HG02938 (cell line): Measurements from ENCODE around the gene RUNDC1.

Experiments
- ATAC-seq: cut with Tn5 transposase; IDR thresholded peaks from one replicate; pipeline ENCODE4 v1.9.1; 2021; ENCODE audit warnings: mild to moderate bottlenecking, moderate library complexity; ENCODE audit not compliant: unreplicated experiment

The RUNDC1 gene

DNA sequence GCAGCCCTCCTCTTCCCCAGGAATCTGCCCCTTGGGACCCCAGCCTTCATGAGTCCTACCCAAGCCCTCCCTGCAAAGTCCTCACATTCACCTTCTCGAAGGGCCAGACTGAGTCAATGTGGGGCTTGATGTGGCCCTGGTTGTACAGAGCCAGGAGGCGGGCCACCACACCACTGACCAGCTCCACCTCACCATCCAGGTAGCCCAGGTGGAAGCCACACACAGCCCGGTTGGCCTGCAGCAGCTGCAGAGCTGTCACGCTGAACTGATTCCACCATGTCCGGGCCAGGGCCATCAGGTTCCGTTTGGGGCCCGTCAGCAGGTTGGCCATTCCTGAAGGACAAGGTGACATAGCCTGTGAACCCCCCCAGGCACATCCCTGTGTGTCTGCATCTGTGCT lies 35.9 kb downstream of the RUNDC1 start:
- ATAC-seq = no peak

DNA sequence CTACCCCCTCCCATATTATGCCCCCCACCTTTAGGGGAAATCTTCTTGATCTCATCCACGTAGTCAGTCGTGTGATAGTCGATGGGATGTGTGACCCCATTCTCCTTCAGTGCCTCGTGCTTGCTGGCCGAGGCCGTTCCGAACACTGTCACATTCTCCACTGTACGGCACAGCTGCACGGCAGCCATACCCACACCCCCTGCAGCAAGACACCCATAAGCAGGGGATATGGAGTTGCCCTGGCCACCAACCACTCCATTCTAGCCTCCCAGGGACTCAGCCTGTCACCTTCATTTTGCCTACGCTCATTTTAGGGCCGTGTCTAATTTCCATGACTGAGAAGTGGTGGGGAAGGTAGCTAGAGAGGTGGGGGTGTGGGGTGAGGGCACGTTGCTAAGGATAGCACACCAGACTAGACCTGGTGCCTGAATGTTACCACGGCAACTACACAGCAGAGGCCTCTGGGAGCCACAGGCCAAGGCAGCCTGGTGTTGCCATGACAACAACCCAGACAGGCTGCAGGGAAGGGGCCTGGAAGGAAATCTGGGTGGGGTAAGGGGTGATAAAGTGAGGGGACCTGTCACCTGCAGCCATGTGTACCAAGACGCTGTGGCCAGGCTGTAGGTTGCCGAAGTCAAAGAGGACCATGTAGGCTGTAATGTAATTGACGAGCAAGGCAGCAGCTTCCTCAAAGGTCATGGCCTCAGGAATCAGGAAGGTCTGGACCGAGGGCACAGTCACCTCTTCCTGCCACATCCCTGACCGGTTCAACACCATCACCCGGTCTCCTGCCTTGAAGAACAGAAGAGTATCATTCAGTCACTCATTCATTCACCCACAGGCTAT lies 37.9 kb downstream of the RUNDC1 start:
- no peak for ATAC-seq

DNA sequence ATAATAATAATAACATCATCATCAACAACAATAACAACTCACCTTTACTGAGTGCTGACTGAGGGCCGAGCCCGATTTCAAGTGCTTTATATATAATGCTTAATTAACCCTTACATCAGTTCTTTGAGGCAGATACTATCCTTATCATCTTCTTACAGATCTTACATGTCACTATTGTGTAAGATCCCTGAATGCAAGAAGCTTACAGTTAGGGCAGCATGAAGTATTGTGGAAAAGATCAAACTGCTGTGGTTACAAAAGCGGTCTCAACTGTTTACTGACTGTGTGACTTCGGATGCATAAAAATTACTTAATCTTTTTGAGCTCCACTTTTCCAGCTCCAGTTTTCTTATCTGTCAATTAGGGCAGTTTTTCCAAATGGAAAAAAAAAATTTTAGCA lies 38.6 kb downstream of the RUNDC1 start:
- ATAC-seq = no peak

DNA sequence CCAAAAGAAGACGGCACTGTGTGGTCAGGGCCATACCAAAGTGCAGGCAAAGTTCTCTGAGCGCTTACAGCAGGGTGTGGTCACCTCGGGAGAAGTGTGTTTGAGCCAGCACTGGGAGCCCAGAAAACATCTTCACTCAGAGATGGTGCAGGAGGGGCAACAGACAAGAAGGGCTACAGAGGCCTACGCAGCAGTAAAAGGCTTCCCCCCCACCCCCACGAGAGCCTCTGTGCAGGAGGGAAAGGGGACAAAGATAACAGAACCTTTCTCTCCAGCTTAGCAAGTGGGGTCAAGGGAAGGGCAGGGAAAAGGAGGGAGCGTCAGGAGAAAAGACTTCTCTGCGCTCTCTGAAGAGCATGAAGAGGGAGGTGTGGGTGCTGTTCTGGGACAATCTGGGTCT lies 39.1 kb downstream of the RUNDC1 start:
- no peak for ATAC-seq

DNA sequence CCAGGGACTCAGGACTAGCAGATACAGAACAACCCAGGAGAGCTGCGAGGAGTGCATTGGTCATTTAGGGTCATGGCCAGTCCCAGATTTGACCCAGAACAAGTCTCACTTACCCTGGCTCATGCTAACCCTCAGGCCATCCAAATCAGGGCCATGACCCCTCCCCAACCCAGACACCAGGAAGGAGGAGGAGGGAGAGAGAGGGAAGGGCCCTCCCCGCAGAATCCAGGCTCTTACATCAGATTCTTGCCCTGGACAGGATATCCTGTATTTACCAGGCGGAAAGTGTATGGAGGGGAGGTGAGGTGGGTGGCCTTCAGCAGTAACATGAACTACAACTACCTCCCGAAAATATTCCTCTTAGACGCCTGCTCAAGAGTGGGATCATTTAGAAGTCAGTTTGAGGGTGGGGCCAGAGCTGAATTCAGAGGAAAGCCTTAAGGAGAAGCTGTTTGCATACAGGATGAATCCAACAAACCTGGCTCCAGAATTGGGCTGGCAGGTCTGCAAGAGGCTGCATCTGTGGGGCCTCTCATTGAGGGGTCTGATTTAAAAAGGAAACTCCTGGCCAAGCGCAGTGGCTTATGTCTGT lies 39.8 kb downstream of the RUNDC1 start:
- ATAC-seq = no peak

DNA sequence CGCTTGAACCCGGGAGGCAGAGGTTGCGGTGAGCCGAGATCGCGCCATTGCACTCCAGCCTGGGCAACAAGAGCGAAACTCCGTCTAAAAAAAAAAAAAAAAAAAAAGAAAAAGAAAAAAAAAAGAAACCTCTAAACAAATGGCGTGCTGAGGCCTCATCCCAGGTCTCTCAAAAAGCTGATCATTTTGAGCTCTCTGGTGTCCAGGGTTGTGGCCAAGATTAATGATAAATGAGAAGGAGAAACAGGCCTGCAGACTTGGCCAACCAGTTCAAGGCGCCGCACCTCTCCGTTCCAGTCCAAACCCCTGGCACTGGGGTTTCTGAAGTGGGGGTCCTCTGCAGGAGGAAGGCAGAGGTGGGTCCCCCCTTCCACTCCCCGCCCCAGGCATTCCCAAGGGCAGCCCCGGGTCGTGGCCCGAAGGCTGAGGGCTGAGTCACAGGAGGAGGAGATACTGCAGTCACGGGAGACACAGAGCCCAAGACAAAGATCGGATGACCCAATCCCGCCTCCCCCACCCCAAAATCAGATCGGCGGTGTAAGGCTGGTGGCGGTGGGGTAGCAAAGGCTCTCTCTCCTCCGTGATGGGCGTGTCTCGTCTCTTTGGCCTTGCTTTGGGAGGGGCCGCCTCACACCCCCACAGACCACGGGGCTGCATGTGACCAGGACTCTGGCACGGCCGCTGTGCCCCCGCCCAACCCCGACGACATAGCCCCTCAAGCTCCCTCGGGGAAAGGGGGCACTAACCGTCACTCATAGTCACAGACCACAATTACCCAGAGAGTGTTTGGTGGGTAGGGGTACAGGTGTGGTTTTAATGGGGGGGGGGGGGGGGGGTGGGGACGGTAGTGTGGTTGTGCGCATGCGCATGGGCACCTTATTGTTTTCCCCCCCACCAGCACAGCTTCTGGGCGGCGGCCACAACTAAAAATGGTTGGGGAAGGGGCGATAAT lies 40.7 kb downstream of the RUNDC1 start:
- no peak for ATAC-seq

DNA sequence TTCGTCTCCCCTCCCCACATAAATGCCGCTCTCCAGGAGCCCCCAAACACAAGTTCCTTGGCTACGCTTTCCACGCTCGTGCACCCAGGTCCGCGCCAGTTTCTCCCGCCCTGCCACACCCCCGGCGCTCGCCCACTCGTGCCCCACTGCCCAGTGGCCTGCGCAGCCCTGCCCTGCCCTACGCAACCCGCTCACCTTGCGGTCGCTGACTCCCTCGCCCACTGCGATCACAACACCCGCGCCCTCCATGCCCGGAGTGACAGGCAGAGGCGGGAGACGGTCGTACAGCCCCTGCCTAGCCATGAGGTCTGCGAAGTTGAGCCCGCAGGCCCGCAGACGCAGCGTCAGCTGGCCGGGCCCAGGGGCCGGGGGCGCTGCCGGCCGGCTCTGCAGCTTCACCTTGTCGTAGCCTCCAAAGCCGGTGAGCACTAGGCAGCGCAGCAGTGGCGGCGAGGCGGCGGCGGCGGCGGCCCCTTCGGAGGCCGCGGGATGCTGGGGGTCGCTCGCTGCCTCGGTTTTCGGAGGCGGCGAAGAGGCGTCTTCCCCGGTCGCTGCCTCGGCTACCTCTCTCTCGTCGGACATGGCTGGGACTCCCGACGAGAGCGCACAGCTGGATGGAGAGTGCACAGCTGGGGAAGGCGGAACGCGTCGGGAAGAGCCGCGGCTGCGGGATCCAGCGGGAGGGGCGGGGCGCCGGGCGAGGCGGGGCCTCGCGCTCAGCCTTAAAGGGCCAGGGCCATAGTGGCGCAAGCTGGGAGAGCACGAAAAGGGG lies 41.6 kb downstream of the RUNDC1 start, which contains the start of gene VAT1:
TSS of gene VAT1 (minus strand) at position 645 of the 772 bp plus-strand sequence. CDS start at position 582, 63 bp downstream.
- no peak for ATAC-seq

DNA sequence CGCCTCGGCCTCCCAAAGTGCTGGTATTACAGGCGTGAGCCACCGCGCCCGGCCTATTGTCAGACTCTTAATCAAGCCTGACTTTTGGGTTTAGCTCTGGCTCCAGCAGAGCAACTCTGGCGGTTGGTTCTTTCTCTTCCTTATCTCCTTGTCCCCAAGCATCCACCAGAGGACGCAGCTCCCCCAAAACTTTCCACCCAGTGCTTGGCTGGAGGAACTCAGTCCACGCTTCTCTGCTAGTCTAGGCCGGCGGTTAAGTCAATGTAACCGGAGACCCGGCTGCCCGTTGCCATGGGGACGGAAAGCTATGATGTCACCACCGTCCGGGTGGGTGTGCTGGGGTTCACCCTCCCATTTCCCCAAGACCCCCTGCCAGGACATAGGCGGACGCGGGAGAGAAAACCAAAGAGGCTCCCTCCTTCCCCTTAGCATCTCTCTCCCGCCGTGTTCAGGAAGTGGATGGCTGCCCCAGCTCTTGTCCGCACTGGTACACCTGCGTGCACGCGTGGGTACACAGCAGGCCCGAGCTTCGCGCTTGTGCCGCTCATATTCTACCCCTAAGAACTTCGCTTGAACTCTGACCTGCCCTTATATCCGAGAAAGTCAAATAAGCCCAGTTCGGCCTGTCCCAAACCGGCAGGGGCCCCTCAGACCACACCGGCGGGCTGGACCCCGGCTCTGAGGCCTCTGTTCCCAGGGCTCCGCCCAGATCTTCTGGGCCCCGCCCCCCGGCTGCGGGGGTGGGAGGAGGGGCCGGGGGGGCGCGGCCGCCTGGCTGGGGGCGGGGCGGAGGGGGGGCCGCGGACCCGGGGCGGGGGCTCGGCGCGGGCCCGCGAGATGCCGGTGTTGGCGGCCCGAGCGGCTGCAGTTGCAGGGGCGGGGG lies 44.3 kb downstream of the RUNDC1 start, which contains the start of gene RND2:
TSS of gene RND2 (plus strand) at position 825 of the 883 bp plus-strand sequence. CDS start 117 bp downstream, outside the sequence.
- no peak for ATAC-seq

DNA sequence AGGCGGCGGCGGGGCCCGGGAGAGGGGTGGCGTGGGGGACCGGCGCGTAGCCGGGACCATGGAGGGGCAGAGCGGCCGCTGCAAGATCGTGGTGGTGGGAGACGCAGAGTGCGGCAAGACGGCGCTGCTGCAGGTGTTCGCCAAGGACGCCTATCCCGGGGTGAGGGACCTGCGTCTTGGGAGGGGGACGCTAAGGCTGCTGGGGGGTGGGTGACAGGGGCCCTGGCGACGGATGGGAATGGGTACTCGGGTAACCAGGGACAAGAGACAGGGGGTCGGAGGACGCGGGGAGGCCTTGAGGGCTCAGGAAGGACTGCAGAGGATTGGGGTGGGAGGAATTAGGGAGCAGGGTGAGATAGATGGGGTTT lies 44.9 kb downstream of the RUNDC1 start:
- ATAC-seq = no peak

DNA sequence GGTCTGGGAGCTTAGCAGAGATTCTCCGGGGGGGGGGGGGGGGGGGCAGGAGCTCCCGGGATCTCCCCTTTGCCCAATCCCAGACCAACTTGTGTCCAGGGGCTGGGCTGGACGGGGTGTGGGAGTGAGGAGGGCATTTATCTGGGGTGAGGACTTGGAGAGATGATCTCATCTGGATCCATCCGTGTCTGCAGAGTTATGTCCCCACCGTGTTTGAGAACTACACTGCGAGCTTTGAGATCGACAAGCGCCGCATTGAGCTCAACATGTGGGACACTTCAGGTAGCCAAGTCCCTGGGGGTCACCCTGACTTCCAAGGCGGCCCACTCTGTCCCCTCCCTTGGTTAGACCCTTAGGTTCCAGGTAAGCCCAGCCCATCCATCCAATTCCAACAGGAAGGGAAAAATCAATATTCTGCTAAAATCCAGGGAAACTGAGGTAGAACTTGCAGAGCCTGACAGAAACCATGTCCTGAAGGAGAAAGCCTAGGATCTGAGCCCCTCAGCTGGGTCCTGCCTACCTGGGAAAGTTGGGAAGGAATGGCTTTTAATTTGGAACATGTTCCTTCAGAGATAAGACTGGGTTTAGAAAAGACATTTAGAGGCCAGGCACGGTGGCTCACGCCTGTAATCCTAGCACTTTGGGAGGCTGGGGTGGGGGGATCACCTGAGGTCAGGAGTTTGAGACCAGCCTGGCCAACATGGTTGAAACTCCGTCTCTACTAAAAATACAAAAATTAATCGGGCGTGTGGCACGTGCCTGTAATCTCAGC lies 45.6 kb downstream of the RUNDC1 start:
- ATAC-seq = no peak

DNA sequence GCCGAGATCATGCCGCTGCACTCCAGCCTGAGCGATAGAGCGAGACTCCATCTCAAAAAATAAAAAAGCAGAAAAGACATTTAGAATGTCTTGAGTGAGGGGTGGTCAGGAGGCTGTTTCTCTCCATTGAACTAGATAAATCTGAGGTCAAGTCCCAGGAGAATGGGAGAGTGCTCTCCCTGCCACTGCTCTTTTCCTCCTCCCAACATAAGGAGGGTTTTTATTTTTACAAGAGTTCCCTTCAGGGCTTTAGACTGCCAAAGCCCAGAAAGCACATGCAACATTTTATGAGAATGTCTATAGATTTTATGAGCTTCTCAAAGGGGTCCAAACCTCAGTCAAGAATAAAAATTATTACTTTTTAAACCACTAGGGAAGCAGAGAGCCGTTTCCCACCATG lies 46.2 kb downstream of the RUNDC1 start:
- no peak for ATAC-seq

DNA sequence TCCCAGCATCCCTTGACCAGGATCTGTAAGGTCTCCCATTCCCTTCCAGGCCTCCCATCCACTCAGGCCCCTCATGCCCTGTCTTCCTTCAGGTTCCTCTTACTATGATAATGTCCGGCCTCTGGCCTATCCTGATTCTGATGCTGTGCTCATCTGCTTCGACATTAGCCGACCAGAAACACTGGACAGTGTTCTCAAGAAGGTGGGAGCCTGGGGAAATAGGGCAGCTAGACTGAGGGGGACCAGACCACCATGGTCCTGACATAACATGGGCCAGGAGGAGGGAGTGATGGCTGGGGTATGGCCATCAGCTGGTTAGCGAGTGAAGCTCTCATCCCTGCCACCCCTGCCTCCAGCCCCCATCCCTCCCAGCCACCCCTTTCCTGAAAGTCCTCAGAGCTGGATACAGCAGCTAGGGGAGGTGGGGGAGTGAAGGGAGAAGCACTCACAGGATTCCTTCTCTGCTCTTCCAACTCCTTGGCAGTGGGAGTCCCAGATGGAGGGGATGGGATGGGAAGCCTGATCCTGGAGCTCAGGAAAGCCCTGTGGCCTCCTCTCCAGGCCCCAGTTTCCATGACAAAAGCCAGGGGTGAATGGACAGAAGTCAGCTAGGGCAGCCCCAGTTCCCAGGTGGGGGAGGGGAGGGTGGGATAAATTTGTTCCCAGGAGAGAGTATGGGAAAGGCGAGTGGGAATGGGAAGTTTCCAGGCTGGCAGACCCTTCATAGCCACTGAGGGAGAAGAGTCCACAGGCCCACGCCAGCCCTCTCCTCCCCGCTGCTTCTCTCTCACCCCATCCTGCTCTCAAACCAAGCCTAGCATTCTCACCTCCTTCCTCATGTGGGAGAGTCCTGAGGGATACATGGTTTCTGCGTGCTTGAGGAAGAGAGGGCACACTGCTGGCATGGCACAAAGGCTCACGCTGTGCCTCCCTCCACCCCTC lies 47.0 kb downstream of the RUNDC1 start:
- ATAC-seq = no peak

DNA sequence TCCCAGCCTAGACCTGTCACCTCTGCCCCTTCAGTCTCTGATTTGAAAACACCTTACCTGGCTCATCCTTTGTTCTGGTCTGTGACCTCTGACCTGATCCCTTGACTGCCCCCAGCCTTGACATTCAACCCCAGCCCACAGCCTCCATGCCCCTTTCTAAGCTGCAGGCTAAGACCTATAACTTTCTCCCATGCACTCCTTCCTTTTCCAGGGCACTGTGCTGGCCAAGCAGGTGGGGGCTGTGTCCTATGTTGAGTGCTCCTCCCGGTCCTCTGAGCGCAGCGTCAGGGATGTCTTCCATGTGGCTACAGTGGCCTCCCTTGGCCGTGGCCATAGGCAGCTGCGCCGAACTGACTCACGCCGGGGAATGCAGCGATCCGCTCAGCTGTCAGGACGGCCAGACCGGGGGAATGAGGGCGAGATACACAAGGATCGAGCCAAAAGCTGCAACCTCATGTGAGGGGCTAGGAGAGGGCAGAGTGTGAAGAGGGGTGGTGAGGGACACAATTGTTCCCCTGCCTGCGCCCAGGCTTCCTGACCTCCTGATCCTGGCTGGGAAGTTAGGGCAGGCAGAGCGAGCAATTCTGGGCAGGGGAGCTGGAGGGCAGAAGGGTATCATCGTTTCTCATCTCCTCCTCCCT lies 48.0 kb downstream of the RUNDC1 start:
- ATAC-seq = no peak

DNA sequence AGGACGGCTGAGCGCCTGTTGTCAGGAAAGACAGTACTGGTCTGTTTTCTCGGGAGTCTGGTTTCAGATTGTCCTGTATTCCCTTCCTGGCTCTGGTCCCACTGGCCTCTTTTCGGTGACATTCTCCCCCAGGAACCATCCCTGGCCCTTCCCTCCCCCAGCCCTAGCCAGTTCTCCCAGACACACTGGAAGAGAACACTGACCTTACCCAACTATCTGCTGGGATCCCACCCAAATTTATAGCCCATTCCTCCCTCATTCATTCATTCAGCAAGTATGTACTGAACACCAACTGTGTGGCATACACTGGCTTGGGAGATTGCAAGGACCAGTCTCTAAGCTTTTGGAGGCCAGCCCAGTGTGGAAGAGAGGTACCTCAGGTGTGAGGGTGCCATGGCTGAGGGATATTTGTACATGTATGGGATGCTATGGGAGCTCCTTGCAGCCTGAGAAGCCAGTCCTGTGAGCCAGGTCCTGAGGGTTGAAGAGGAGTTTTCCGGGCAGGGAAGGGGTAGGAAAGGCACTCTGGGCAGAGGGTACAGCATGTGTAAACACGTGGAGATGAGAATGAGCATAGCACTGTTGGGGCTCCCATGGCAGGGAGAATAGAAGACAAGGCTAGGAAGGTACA lies 49.9 kb downstream of the RUNDC1 start:
- ATAC-seq = no peak

DNA sequence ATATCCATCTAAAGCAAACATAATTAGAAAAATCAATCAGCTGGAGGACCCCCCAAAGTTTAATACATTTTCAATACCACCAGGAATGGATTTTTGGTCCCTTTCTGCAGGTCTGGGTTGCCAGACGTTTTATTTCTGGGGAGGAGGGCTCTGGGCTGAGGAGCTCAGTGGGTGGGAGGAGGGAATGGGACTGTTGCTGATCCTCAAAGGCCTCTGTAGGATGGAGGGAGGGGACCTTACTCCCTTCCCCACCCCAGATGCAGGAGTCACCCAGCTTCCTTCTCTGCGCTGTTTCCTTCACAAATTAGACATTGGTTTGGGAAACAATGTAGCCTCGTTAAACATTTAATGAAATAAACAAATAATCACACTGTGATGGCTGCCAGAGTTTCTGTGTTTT lies 51.3 kb downstream of the RUNDC1 start:
- no peak for ATAC-seq

DNA sequence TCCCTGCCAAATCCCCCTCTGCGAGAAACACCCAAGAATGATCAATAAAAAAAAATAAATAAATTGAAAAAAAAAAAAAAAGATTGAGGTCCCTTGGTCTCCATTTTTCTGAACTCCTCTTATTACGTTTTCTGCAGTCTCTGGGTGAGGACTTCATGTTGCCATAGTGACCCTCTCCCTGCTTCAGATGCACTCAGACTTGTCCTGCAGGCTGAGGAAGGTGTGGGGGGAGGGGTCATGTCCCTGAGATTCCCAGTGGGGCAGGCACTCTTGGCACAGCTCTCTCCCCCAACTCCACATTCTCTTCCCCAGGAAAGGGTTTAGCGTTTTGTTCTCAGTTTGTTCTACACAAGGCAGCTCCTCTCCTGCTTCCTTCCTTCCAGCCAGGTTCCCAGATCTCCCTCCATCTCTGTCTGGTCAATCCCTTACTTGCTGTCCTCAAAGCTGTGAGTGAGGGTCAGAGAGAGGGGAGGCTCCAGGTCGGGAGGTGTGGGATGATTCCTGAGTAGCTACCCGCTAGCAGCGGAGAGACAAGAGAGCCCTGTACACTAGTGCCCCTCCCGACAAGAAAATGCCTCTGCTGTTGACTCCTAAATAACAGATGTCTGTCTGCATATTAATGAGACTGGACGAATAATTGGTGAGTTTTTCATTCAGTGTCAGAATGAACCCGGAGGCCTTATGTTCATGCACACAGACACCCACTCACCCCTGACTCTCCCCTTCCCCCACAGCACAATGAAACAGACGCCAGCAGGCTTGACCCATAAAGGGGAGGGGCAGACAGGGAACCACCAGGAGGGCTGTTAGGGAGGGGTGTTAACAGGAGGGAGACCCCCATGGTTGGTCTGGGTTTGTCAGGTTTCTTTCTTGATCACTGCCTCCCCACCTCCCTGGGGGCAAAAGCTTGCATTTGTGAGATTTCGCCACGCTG lies 53.9 kb downstream of the RUNDC1 start:
- no peak for ATAC-seq
